Astrocyte of the spinal cord (primary cell): Measurements from ENCODE around the gene PDGFC.
A peak's percentile ranks its signal among the peaks of the same experiment; 100 is the strongest.
"Not testable (repeated sequence)": the region's sequence is repeated elsewhere in the genome, so short reads cannot be mapped to it uniquely, and the experiment has no call there.

ENCODE experiments used
- DNase-seq: peaks from one replicate; pipeline ENCODE4 v3.0.0; 2011; ENCODE audit warnings: low read depth, low spot score
- H3K4me3 ChIP-seq: 2 replicates; pipeline ENCODE4 v1.5.1; 2011; ENCODE audit warnings: low read depth, mild to moderate bottlenecking, low read length, moderate library complexity
- in situ Hi-C: cut with HindIII; loops from 2 replicates; pipeline ENCODE4 v1.10.0; 2017; ENCODE audit warnings: low sequenced_read_pairs
- TF ChIP-seq, protein P1 (sequence below): IDR thresholded peaks from 2 replicates; pipeline ENCODE4 v1.5.1; 2012; ENCODE audit warnings: low read depth, mild to moderate bottlenecking, low read length, inconsistent platforms

PDGFC gene

DNA sequence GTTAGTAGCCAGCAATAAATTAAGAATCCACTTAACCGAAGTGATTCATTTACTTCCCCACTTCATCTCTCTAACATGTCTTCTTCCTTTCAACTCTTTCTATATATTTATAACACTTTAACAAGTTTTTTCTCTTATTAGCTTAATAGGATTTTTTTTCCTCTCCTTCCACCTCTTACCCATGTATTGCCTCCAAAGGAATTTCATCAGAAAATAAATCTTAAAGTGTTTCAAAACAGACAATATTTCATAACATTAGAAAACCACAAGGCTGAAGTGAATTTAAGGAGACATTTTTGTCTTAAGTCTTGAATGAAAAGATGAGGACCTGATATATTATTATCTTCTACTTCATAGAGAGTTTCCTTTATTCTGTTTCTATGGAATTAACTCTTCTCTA, 101.5 kb downstream of the PDGFC start:
- TF ChIP-seq, protein P1, sequence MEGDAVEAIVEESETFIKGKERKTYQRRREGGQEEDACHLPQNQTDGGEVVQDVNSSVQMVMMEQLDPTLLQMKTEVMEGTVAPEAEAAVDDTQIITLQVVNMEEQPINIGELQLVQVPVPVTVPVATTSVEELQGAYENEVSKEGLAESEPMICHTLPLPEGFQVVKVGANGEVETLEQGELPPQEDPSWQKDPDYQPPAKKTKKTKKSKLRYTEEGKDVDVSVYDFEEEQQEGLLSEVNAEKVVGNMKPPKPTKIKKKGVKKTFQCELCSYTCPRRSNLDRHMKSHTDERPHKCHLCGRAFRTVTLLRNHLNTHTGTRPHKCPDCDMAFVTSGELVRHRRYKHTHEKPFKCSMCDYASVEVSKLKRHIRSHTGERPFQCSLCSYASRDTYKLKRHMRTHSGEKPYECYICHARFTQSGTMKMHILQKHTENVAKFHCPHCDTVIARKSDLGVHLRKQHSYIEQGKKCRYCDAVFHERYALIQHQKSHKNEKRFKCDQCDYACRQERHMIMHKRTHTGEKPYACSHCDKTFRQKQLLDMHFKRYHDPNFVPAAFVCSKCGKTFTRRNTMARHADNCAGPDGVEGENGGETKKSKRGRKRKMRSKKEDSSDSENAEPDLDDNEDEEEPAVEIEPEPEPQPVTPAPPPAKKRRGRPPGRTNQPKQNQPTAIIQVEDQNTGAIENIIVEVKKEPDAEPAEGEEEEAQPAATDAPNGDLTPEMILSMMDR: no peak
- in situ Hi-C loops: no loop called here
- H3K4me3 ChIP-seq: no peak overlapping the region
- DNase-seq: no peak

DNA sequence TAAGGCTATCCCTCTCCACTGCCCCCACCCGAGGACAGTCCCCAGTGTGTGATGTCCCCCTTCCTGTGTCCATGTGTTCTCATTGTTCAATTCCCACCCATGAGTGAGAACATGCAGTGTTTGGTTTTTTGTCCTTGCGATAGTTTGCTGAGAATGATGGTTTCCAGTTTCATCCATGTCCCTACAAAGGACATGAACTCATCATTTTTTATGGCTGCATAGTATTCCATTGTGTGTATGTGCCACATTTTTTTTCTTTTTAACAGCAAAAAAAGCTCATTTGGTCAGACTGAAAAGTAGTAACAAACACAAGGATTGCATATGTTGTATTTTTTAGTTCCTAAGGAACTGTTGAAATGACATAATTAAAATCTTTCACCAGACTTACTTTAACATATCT, 105.5 kb downstream of the PDGFC start:
- H3K4me3 ChIP-seq, in situ Hi-C loops, DNase-seq: not testable (repeated sequence)

DNA sequence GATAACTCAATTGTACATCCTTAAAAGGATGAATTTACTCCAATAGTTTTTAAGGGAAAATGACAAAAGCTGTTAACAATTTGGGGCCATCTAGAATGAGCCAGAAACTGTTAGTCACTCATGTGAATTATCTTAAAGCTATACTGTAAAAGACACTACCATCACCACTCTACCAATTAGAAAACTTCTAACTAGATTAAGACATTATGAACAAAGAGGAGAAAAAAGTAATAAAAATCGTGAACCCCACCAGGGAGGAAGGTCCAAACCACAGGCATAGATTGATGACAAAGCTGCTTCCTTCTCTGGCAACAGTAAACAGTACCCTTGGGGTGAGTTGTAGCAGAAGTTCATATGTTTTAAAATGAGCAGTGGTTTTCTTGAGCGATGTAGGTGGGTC, 106.1 kb downstream of the PDGFC start:
- TF ChIP-seq, protein P1: no peak
- H3K4me3 ChIP-seq: no peak overlapping the region
- no peak for DNase-seq
- in situ Hi-C loops: no loop called here

DNA sequence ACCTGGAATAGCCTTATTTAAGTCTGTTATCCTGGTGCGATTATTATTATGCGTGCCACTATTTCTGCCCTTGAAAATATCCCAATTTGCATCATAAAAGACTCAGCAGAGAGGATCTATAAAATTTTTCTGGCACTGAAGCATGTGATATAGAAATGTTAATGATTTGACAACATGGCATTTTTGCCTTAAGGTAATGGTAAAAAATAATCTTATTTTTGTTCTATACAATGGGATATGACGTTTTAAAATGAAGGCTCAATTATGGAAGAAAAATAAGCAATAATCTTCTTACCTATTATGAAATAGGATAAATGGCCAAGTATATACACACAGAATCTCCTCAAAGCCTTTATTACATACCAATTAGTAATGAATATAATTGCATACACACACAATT, 113.5 kb downstream of the PDGFC start:
- DNase-seq: no peak
- TF ChIP-seq, protein P1: no peak
- H3K4me3 ChIP-seq: no peak overlapping the region
- in situ Hi-C loops: no loop called here

DNA sequence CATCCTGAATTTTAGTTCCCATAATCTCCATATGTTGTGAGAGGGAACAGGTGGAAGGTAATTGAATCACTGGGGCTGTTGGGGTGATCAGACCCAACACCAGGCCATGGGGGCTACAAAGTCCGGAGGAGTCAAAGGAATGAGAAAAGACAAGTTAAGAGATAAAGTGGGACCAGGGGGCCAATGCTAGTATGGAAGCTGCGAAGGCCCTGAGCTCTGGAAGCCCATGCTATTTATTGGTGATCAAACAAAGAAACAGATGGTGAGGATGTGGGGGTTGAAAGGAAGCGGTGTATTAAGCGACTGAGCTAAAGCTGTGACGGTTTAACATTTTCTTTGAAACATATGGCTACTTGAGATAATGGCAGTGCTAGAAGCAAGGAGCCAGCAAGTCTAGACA, 132.8 kb downstream of the PDGFC start:
- TF ChIP-seq, protein P1: no peak
- H3K4me3 ChIP-seq: no peak overlapping the region
- in situ Hi-C loops: no loop called here
- no peak for DNase-seq

DNA sequence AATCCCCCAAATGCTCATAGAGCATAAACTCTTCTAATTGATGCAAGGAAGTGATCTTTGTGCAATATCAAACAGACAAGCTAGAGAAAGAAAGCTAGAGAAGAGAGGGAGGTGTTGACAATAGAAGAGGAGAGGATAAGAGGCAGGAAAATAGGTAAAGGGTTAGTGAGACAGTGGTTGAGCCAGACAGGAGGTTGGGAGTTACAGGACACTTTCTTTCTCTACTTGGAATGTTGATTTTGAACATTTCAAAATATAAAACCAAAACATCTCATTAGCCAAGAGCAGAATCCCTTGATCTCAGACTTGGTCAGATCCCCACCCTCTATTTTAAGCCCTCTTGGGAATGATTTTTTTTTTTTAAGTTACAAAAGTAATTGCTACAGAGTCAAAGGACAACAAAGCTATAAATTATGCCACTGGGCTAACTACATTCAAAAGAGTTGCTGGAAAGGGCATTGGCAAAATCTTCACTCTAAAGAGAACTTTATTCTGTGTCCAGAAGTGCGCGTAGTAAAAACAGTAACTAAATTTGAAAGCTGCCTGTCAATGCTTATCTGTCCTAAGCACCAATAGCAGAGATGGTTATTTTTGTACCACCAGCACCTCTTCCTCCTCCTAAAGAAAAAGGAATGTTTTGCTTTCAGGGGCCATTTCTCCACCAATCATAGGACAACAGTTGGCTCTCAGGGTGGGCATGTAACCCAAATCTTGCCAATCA, 133.8 kb downstream of the PDGFC start:
- TF ChIP-seq, protein P1: no peak
- H3K4me3 ChIP-seq: no peak overlapping the region
- no peak for DNase-seq
- in situ Hi-C loops: no loop called here

DNA sequence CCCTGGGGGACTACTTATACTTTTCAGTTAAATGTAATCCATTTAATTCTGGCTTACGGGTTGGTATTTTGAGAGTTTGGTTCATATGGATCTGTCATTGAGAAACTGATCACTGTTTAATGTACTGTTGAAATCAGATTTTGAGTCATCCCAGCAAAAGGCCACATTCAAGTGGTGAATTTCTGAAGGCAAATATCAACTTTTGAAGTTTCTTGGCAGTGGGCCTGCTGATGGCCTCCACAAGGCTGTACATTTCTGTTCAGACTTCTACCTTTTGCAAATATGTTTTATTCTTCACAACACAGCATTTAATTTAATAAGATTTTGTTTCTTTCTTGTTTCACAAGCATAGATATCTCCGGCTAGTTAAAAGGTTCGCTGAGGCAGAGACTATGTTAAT, 138.7 kb downstream of the PDGFC start:
- peak; percentile 37 for DNase-seq
- in situ Hi-C loops: no loop called here
- TF ChIP-seq, protein P1: no peak
- H3K4me3 ChIP-seq: no peak overlapping the region
